Measurements from ENCODE around the gene LPAR3. TPM values are rescaled to one million over a fixed set of nuclear protein-coding genes. Genes with fewer than 3 reads are reported as not detected.
A peak's percentile ranks its signal among the peaks of the same experiment; 100 is the strongest.

Gene LPAR3
- total RNA-seq, 1 donor from 2014 or later: 6.4 TPM

- Mint-ChIP-seq H3K4me1 (ENCODE audit: unreplicated experiment) (peaks cover 12% of the 10 kb centered on the region), H3K36me3 (no peaks in the 10 kb centered on the region), H3K27me3 (no peaks in the 10 kb centered on the region), H3K9me3 (no peaks in the 10 kb centered on the region), H3K27ac (no peak overlapping the region), H3K4me3 (no peak overlapping the region)
- no peak for DNase-seq (ENCODE audit: extremely low spot score, unreplicated experiment)
- peak; percentile 95 for TF ChIP-seq CTCF (conservative IDR thresholded peaks at IDR 0.05)
These were observed 43.3 kb upstream of the LPAR3 start for GRCh38 chr1:84936116-84936810.

GRCh38 chr1:84933011-84933611, 40.1 kb upstream of the LPAR3 start:
- H3K4me3 Mint-ChIP-seq: no peak overlapping the region
- H3K4me1 Mint-ChIP-seq (ENCODE audit: unreplicated experiment): peaks cover 5% of the 10 kb centered on the region
- no peak overlapping the region for H3K27ac Mint-ChIP-seq
- no peaks in the 10 kb centered on the region for H3K36me3 Mint-ChIP-seq
- H3K27me3 Mint-ChIP-seq: peaks cover 3% of the 10 kb centered on the region
- no peak for TF ChIP-seq CTCF (conservative IDR thresholded peaks at IDR 0.05)
- no peak for DNase-seq (ENCODE audit: extremely low spot score, unreplicated experiment)
- H3K9me3 Mint-ChIP-seq: no peaks in the 10 kb centered on the region

- Mint-ChIP-seq H3K4me3 (no peak overlapping the region), H3K27me3 (peaks cover 6% of the 10 kb centered on the region), H3K9me3 (no peaks in the 10 kb centered on the region)
These were observed 37.8 kb upstream of the LPAR3 start for GRCh38 chr1:84930831-84931230.

GRCh38 chr1:84930329-84930728, 37.3 kb upstream of the LPAR3 start:
- Mint-ChIP-seq H3K36me3 (no peaks in the 10 kb centered on the region), H3K4me3 (no peak overlapping the region), H3K27ac (no peak overlapping the region), H3K27me3 (peaks cover 6% of the 10 kb centered on the region), H3K9me3 (no peaks in the 10 kb centered on the region), H3K4me1 (ENCODE audit: unreplicated experiment) (peaks cover 5% of the 10 kb centered on the region)
- DNase-seq (ENCODE audit: extremely low spot score, unreplicated experiment): no peak
- no peak for TF ChIP-seq CTCF (conservative IDR thresholded peaks at IDR 0.05)

More at GRCh38 chr1:84930831-84931230, 37.8 kb upstream of the LPAR3 start:
- no peak for TF ChIP-seq CTCF (conservative IDR thresholded peaks at IDR 0.05)
- Mint-ChIP-seq H3K36me3 (no peaks in the 10 kb centered on the region), H3K4me1 (ENCODE audit: unreplicated experiment) (peaks cover 5% of the 10 kb centered on the region), H3K27ac (no peak overlapping the region)
- no peak for DNase-seq (ENCODE audit: extremely low spot score, unreplicated experiment)

GRCh38 chr1:84929581-84929980, 36.6 kb upstream of the LPAR3 start:
- H3K36me3 Mint-ChIP-seq: no peaks in the 10 kb centered on the region

More at GRCh38 chr1:84929581-84929980, 36.6 kb upstream of the LPAR3 start:
- no peaks in the 10 kb centered on the region for H3K9me3 Mint-ChIP-seq
- H3K4me3 Mint-ChIP-seq: no peak overlapping the region
- no peak for TF ChIP-seq CTCF (conservative IDR thresholded peaks at IDR 0.05)
- H3K27ac Mint-ChIP-seq: no peak overlapping the region
- DNase-seq (ENCODE audit: extremely low spot score, unreplicated experiment): no peak
- H3K27me3 Mint-ChIP-seq: peaks cover 6% of the 10 kb centered on the region
- H3K4me1 Mint-ChIP-seq (ENCODE audit: unreplicated experiment): peaks cover 5% of the 10 kb centered on the region

All from type B pancreatic cell (in vitro differentiated cells).